GM12892 (cell line): ENCODE results near the gene TSBP1.

Experiments used
- POLR2A ChIP-seq: IDR thresholded peaks from 2 replicates; pipeline ENCODE4 v1.6.1; 2011; ENCODE audit warnings: low read depth, low read length, control low read depth
- POLR2AphosphoS5 ChIP-seq: IDR thresholded peaks from 2 replicates; pipeline ENCODE4 v1.6.1; 2011; ENCODE audit warnings: low read depth, low read length, control low read depth

GRCh38 chr6:32340242-32340641 lies 31.5 kb downstream of the TSBP1 start:
- TF ChIP-seq POLR2AphosphoS5 (no peak), POLR2A (no peak)
